Astrocyte (in vitro differentiated cells and primary cell): ENCODE results near the gene TUBG1. TPM values are rescaled to one million over a fixed set of nuclear protein-coding genes. Genes with fewer than 3 reads are reported as not detected.
A peak's percentile ranks its signal among the peaks of the same experiment; 100 is the strongest.
"Not testable (repeated sequence)": the region's sequence is repeated elsewhere in the genome, so short reads cannot be mapped to it uniquely, and the experiment has no call there.

ENCODE experiments used
- DNase-seq: peaks from one replicate; pipeline ENCODE4 v3.0.0-alpha.2; 2010; ENCODE audit warnings: low read depth
- FAIRE-seq: peaks from 2 replicates; lab custom pipeline; 2011; peaks lifted over from hg19 to GRCh38; lab: Jason Lieb, UNC
- H2AFZ ChIP-seq: 2 replicates; pipeline ENCODE4 v1.6.0; 2012; ENCODE audit warnings: low read depth, low read length, inconsistent platforms
- H3K27ac ChIP-seq: 2 replicates; pipeline ENCODE4 v1.5.1; 2011; ENCODE audit warnings: low read depth, low read length, inconsistent platforms
- H3K27me3 ChIP-seq: 2 replicates; pipeline ENCODE4 v1.6.0; 2011; ENCODE audit warnings: low read length, inconsistent platforms; ENCODE audit not compliant: insufficient read depth
- H3K36me3 ChIP-seq: 2 replicates; pipeline ENCODE4 v1.5.1; 2011; ENCODE audit warnings: low read length, inconsistent platforms; ENCODE audit not compliant: insufficient read depth
- H3K4me1 ChIP-seq: 2 replicates; pipeline ENCODE4 v1.5.1; 2011; ENCODE audit warnings: low read length, inconsistent platforms; ENCODE audit not compliant: insufficient read depth
- H3K4me2 ChIP-seq: 2 replicates; pipeline ENCODE4 v1.6.0; 2012; ENCODE audit warnings: low read length, inconsistent platforms
- H3K4me3 ChIP-seq: 2 replicates; pipeline ENCODE4 v1.5.1; 2011; ENCODE audit warnings: low read depth, mild to moderate bottlenecking, low read length, inconsistent platforms; ENCODE audit not compliant: insufficient read depth
- H3K79me2 ChIP-seq: 2 replicates; pipeline ENCODE4 v1.6.0; 2012; ENCODE audit warnings: mild to moderate bottlenecking, low read length, inconsistent platforms; ENCODE audit not compliant: insufficient read depth
- H3K9ac ChIP-seq: 2 replicates; pipeline ENCODE4 v1.6.0; 2012; ENCODE audit warnings: mild to moderate bottlenecking, low read length, inconsistent platforms
- H3K9me3 ChIP-seq: 2 replicates; pipeline ENCODE4 v1.5.1; 2012; ENCODE audit warnings: low read depth, mild to moderate bottlenecking, low read length, inconsistent platforms; ENCODE audit not compliant: insufficient read depth
- H4K20me1 ChIP-seq: 2 replicates; pipeline ENCODE4 v1.6.0; 2012; ENCODE audit warnings: low read length, inconsistent platforms; ENCODE audit not compliant: insufficient read depth
- H3K27ac Mint-ChIP-seq: one replicate; pipeline ENCODE4 v1.8.0; 2021; ENCODE audit warnings: mild to moderate bottlenecking, mixed read lengths; ENCODE audit not compliant: unreplicated experiment
- H3K27me3 Mint-ChIP-seq: one replicate; pipeline ENCODE4 v1.8.0; 2021; ENCODE audit warnings: low read depth, mixed read lengths; ENCODE audit not compliant: unreplicated experiment
- H3K36me3 Mint-ChIP-seq: one replicate; pipeline ENCODE4 v1.8.0; 2021; ENCODE audit warnings: low read depth, mixed read lengths; ENCODE audit not compliant: unreplicated experiment
- H3K4me1 Mint-ChIP-seq: one replicate; pipeline ENCODE4 v1.8.0; 2021; ENCODE audit warnings: low read depth, mixed read lengths; ENCODE audit not compliant: unreplicated experiment
- H3K4me3 Mint-ChIP-seq: one replicate; pipeline ENCODE4 v1.8.0; 2021; ENCODE audit warnings: mild to moderate bottlenecking, moderate library complexity, mixed read lengths; ENCODE audit not compliant: unreplicated experiment
- H3K9me3 Mint-ChIP-seq: one replicate; pipeline ENCODE4 v1.8.0; 2021; ENCODE audit warnings: mild to moderate bottlenecking, mixed read lengths; ENCODE audit not compliant: unreplicated experiment
- EZH2 ChIP-seq: IDR thresholded peaks from 2 replicates; pipeline ENCODE4 v1.6.1; 2012; ENCODE audit warnings: mild to moderate bottlenecking, low read length, inconsistent platforms; ENCODE audit not compliant: insufficient read depth
- total RNA-seq: library from RNA; stranded (reverse); gene quantifications from 2 replicates; pipeline ENCODE4 v1.2.1, GENCODE V29; 2021
- TF ChIP-seq, protein P1 (sequence below): IDR thresholded peaks from 2 replicates; pipeline ENCODE4 v1.5.1; 2011; ENCODE audit warnings: low read depth, mild to moderate bottlenecking, inconsistent platforms, low read length, moderate library complexity; ENCODE audit not compliant: insufficient read depth

Gene TUBG1
- total RNA-seq, 1 donor from 2014 or later = 47.2 TPM

- no peaks in the 10 kb centered on the region for H3K9me3 ChIP-seq
- H3K27ac ChIP-seq = no peak overlapping the region
- H3K4me1 Mint-ChIP-seq = no peaks in the 10 kb centered on the region
- FAIRE-seq (no peak), DNase-seq (peak; percentile 79)
- no peaks in the 10 kb centered on the region for H3K79me2 ChIP-seq
- peaks cover 9% of the 10 kb centered on the region for H3K27me3 Mint-ChIP-seq
- H3K4me3 ChIP-seq = no peak overlapping the region
- H3K27me3 ChIP-seq = no peaks in the 10 kb centered on the region
- no peak overlapping the region for H3K4me2 ChIP-seq
- H4K20me1 ChIP-seq = no peaks in the 10 kb centered on the region
- no peaks in the 10 kb centered on the region for H3K36me3 Mint-ChIP-seq
- no peak overlapping the region for H3K9ac ChIP-seq
- H3K9me3 Mint-ChIP-seq = no peaks in the 10 kb centered on the region
- H2AFZ ChIP-seq = no peak overlapping the region
- no peak overlapping the region for H3K27ac Mint-ChIP-seq
- TF ChIP-seq, protein P1, sequence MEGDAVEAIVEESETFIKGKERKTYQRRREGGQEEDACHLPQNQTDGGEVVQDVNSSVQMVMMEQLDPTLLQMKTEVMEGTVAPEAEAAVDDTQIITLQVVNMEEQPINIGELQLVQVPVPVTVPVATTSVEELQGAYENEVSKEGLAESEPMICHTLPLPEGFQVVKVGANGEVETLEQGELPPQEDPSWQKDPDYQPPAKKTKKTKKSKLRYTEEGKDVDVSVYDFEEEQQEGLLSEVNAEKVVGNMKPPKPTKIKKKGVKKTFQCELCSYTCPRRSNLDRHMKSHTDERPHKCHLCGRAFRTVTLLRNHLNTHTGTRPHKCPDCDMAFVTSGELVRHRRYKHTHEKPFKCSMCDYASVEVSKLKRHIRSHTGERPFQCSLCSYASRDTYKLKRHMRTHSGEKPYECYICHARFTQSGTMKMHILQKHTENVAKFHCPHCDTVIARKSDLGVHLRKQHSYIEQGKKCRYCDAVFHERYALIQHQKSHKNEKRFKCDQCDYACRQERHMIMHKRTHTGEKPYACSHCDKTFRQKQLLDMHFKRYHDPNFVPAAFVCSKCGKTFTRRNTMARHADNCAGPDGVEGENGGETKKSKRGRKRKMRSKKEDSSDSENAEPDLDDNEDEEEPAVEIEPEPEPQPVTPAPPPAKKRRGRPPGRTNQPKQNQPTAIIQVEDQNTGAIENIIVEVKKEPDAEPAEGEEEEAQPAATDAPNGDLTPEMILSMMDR = no peak
- TF ChIP-seq EZH2 = no peak
- no peak overlapping the region for H3K4me3 Mint-ChIP-seq
- H3K36me3 ChIP-seq = no peaks in the 10 kb centered on the region
- H3K4me1 ChIP-seq = no peaks in the 10 kb centered on the region
Measured at GRCh38 chr17:42623732-42624596, 14.5 kb downstream of the TUBG1 start.

- not testable (repeated sequence) for H3K79me2 ChIP-seq, H3K4me1 Mint-ChIP-seq, H3K27ac ChIP-seq, H3K27me3 ChIP-seq, H3K4me3 Mint-ChIP-seq, H3K4me2 ChIP-seq, H3K36me3 ChIP-seq, DNase-seq, H3K36me3 Mint-ChIP-seq, H2AFZ ChIP-seq, H3K27me3 Mint-ChIP-seq, H3K9ac ChIP-seq, H4K20me1 ChIP-seq, H3K9me3 ChIP-seq, H3K27ac Mint-ChIP-seq, H3K9me3 Mint-ChIP-seq, H3K4me1 ChIP-seq, H3K4me3 ChIP-seq, FAIRE-seq
Measured at GRCh38 chr17:42627032-42627764, 17.7 kb downstream of the TUBG1 start.

DNA sequence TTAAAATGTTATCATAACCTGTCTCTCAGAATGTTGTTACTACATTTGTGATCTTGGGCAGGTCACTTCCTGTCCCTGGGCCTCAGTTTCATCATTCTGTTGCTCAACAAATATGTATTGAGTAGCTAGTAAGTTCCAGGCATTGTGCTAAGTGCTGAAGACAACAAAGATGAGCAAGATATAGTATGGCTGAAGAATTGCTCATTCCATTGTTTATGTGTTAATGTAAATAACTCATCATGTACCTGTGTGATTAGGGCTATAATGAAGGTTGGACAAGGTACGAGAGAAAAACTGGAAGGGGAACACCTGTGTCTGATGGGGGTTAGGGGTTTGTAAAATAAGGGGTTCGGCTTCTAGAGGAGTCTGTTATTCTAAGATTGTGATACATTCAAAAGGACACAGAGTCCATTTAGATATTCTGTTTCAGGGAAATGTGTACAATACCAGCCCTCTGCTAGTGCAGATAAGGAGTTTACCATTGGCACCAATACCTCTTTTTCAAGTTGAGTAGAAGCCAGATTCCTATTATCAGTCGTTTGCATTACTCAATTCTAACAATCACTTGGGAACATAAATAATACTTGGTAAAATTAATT is 20.0 kb downstream of the TUBG1 start:
- no peak overlapping the region for H3K4me3 ChIP-seq
- TF ChIP-seq, protein P1 = no peak
- TF ChIP-seq EZH2 = no peak
- no peak overlapping the region for H3K27ac ChIP-seq
- no peaks in the 10 kb centered on the region for H3K79me2 ChIP-seq
- Mint-ChIP-seq H3K27ac (no peak overlapping the region), H3K4me3 (no peak overlapping the region), H3K9me3 (no peaks in the 10 kb centered on the region), H3K36me3 (no peaks in the 10 kb centered on the region), H3K4me1 (no peaks in the 10 kb centered on the region), H3K27me3 (no peaks in the 10 kb centered on the region)
- no peaks in the 10 kb centered on the region for H3K36me3 ChIP-seq
- no peaks in the 10 kb centered on the region for H3K9me3 ChIP-seq
- FAIRE-seq (no peak), DNase-seq (no peak)
- H3K4me2 ChIP-seq = no peak overlapping the region
- no peaks in the 10 kb centered on the region for H3K27me3 ChIP-seq
- no peak overlapping the region for H2AFZ ChIP-seq
- H4K20me1 ChIP-seq = no peaks in the 10 kb centered on the region
- no peak overlapping the region for H3K9ac ChIP-seq
- no peaks in the 10 kb centered on the region for H3K4me1 ChIP-seq
